WERI-Rb-1 (cell line): ENCODE measurements around the gene TNRC6C.

ENCODE experiments used
- DNase-seq: peaks from one replicate; pipeline ENCODE4 v3.0.0-alpha.2; 2020
- H3K27ac ChIP-seq: fragments of 250-450 bp; sonication (Bioruptor Pico); 2 replicates; pipeline ENCODE4 v1.5.1; 2020; ENCODE audit warnings: mild to moderate bottlenecking, moderate library complexity
- H3K27me3 ChIP-seq: fragments of 250-450 bp; sonication (Bioruptor Pico); 2 replicates; pipeline ENCODE4 v1.5.1; 2021; ENCODE audit warnings: mild to moderate bottlenecking, low read depth, moderate library complexity; ENCODE audit not compliant: insufficient read depth, severe bottlenecking
- H3K36me3 ChIP-seq: fragments of 250-450 bp; sonication (Bioruptor Pico); 2 replicates; pipeline ENCODE4 v1.5.1; 2020; ENCODE audit warnings: mild to moderate bottlenecking, moderate library complexity
- H3K4me3 ChIP-seq: 2 replicates; pipeline ENCODE4 v1.5.1; 2011; ENCODE audit warnings: low read depth, mild to moderate bottlenecking, control low read depth, low read length
- H3K9me3 ChIP-seq: fragments of 250-450 bp; sonication (Bioruptor Pico); 2 replicates; pipeline ENCODE4 v1.5.1; 2021; ENCODE audit warnings: mild to moderate bottlenecking, moderate library complexity; ENCODE audit not compliant: severe bottlenecking
- CTCF ChIP-seq: IDR thresholded peaks from 2 replicates; pipeline ENCODE4 v1.5.1; 2011; ENCODE audit warnings: low read depth, mild to moderate bottlenecking, control low read depth, inconsistent platforms, low read length

TNRC6C gene

GRCh38 chr17:78040440-78041385 lies 82.2 kb downstream of the TNRC6C start:
- TF ChIP-seq CTCF = peak; percentile 44
- H3K36me3 ChIP-seq = peaks cover 19% of the 10 kb centered on the region
- H3K27ac ChIP-seq = peak overlapping the region; percentile 63
- H3K9me3 ChIP-seq = no peaks in the 10 kb centered on the region
- H3K4me3 ChIP-seq = peak overlapping the region; percentile 75
- DNase-seq = peak; percentile 77
- no peaks in the 10 kb centered on the region for H3K27me3 ChIP-seq

- Histone ChIP-seq H3K4me3 (peak overlapping the region; percentile 75), H3K36me3 (peaks cover 25% of the 10 kb centered on the region), H3K27me3 (no peaks in the 10 kb centered on the region), H3K9me3 (no peaks in the 10 kb centered on the region), H3K27ac (peak overlapping the region; percentile 63)
- DNase-seq = no peak
- TF ChIP-seq CTCF = no peak
Measured at GRCh38 chr17:78041386-78042179, 83.1 kb downstream of the TNRC6C start.

GRCh38 chr17:78042542-78042941 lies 84.0 kb downstream of the TNRC6C start:
- no peak for DNase-seq
- peaks cover 22% of the 10 kb centered on the region for H3K36me3 ChIP-seq
- H3K27me3 ChIP-seq = no peaks in the 10 kb centered on the region
- H3K27ac ChIP-seq = no peak overlapping the region
- no peak for TF ChIP-seq CTCF
- no peak overlapping the region for H3K4me3 ChIP-seq
- no peaks in the 10 kb centered on the region for H3K9me3 ChIP-seq

GRCh38 chr17:78043031-78043430 lies 84.5 kb downstream of the TNRC6C start:
- no peak for DNase-seq
- H3K27me3 ChIP-seq = no peaks in the 10 kb centered on the region
- H3K36me3 ChIP-seq = peaks cover 19% of the 10 kb centered on the region
- H3K9me3 ChIP-seq = no peaks in the 10 kb centered on the region
- H3K4me3 ChIP-seq = no peak overlapping the region
- no peak overlapping the region for H3K27ac ChIP-seq
- TF ChIP-seq CTCF = no peak

- no peaks in the 10 kb centered on the region for H3K9me3 ChIP-seq
- no peak for DNase-seq
- H3K36me3 ChIP-seq = peaks cover 33% of the 10 kb centered on the region
- H3K27ac ChIP-seq = no peak overlapping the region
- H3K27me3 ChIP-seq = no peaks in the 10 kb centered on the region
- H3K4me3 ChIP-seq = no peak overlapping the region
- TF ChIP-seq CTCF = no peak
Measured at GRCh38 chr17:78044280-78044835, 85.9 kb downstream of the TNRC6C start.
